A673 (cell line): ENCODE results near the gene KAT8.

ENCODE experiments used
- EZH2 ChIP-seq: fragments of 200-600 bp; sonication (generic); IDR thresholded peaks from 2 replicates; pipeline ENCODE4 v1.6.1; 2017; ENCODE audit warnings: borderline replicate concordance, low read depth, mild to moderate bottlenecking, mixed read lengths, antibody characterized with exemption, low read length; ENCODE audit not compliant: poor library complexity, severe bottlenecking
- TF ChIP-seq, protein P1 (sequence below): fragments of 300-800, 200-600 bp; sonication (generic); conservative IDR thresholded peaks from 2 replicates; pipeline ENCODE4 v1.5.1; 2017; ENCODE audit warnings: low read depth, mild to moderate bottlenecking, antibody characterized with exemption, low read length, moderate library complexity, mixed read lengths

GRCh38 chr16:31111881-31112466 is 5.5 kb upstream of the KAT8 start:
- TF ChIP-seq, protein P1, sequence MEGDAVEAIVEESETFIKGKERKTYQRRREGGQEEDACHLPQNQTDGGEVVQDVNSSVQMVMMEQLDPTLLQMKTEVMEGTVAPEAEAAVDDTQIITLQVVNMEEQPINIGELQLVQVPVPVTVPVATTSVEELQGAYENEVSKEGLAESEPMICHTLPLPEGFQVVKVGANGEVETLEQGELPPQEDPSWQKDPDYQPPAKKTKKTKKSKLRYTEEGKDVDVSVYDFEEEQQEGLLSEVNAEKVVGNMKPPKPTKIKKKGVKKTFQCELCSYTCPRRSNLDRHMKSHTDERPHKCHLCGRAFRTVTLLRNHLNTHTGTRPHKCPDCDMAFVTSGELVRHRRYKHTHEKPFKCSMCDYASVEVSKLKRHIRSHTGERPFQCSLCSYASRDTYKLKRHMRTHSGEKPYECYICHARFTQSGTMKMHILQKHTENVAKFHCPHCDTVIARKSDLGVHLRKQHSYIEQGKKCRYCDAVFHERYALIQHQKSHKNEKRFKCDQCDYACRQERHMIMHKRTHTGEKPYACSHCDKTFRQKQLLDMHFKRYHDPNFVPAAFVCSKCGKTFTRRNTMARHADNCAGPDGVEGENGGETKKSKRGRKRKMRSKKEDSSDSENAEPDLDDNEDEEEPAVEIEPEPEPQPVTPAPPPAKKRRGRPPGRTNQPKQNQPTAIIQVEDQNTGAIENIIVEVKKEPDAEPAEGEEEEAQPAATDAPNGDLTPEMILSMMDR: no peak
- no peak for TF ChIP-seq EZH2
